Occipital lobe (tissue), 2 donors: ENCODE measurements around the gene RNLS. TPM values are rescaled to one million over a fixed set of nuclear protein-coding genes. Genes with fewer than 3 reads are reported as not detected.
"Not testable (repeated sequence)": the region's sequence is repeated elsewhere in the genome, so short reads cannot be mapped to it uniquely, and the experiment has no call there.

Experiments used
- DNase-seq: peaks from one replicate; lab custom pipeline; 2025; lab: John Stamatoyannopoulos, UW
- total RNA-seq: library from RNA; depleted of rRNA; stranded (reverse); fragments of >200 nt; gene quantifications from one replicate; pipeline ENCODE4 v1.2.3, GENCODE V29; 2014

RNLS gene
- total RNA-seq, 1 donor from 2014 or later = 2.8 TPM

- no peak for DNase-seq
These were observed 193.7 kb downstream of the RNLS start for GRCh38 chr10:88389456-88389855.

- no peak for DNase-seq
These were observed 194.8 kb downstream of the RNLS start for GRCh38 chr10:88388324-88388723.

GRCh38 chr10:88386821-88387773, 196.0 kb downstream of the RNLS start:
- DNase-seq = peak; percentile 48

- no peak for DNase-seq
These were observed 196.8 kb downstream of the RNLS start for GRCh38 chr10:88386204-88386788.

- no peak for DNase-seq
These were observed 197.4 kb downstream of the RNLS start for GRCh38 chr10:88385601-88386203.

GRCh38 chr10:88383276-88383675, 199.8 kb downstream of the RNLS start:
- DNase-seq = no peak

- no peak for DNase-seq
These were observed 200.4 kb downstream of the RNLS start for GRCh38 chr10:88382699-88383098.

- no peak for DNase-seq
These were observed 203.5 kb downstream of the RNLS start for GRCh38 chr10:88379575-88379974.

GRCh38 chr10:88377510-88377909, 205.6 kb downstream of the RNLS start:
- no peak for DNase-seq

- no peak for DNase-seq
These were observed 208.5 kb downstream of the RNLS start for GRCh38 chr10:88374392-88375175.

GRCh38 chr10:88372881-88373592, 210.1 kb downstream of the RNLS start:
- DNase-seq = no peak

GRCh38 chr10:88372051-88372715, 210.9 kb downstream of the RNLS start:
- no peak for DNase-seq

- no peak for DNase-seq
These were observed 212.4 kb downstream of the RNLS start for GRCh38 chr10:88370713-88371112.

- no peak for DNase-seq
These were observed 216.3 kb downstream of the RNLS start for GRCh38 chr10:88366772-88367171.

GRCh38 chr10:88361995-88362807, 220.9 kb downstream of the RNLS start:
- DNase-seq = no peak

GRCh38 chr10:88361494-88361893, 221.6 kb downstream of the RNLS start:
- DNase-seq = no peak

- not testable (repeated sequence) for DNase-seq
These were observed 227.4 kb downstream of the RNLS start for GRCh38 chr10:88355750-88356149.

- no peak for DNase-seq
These were observed 235.4 kb downstream of the RNLS start for GRCh38 chr10:88347597-88348304.

GRCh38 chr10:88347022-88347421, 236.1 kb downstream of the RNLS start:
- DNase-seq = no peak
